MCF 10A (cell line): ENCODE data around the gene RERE. TPM values are rescaled to one million over a fixed set of nuclear protein-coding genes. Genes with fewer than 3 reads are reported as not detected.
A peak's percentile ranks its signal among the peaks of the same experiment; 100 is the strongest.

Experiments used
- BruUV-seq: library from RNA; stranded (reverse); fragments of 400-500 nt; replicated peaks from 2 replicates; lab custom pipeline; 2021; lab: Mats Ljungman, UMichigan
- CTCF ChIA-PET: fragments of 300-600 bp; sonication (Branson Sonifier 250); formaldehyde crosslinking; extraction: SDS; loops from one replicate; lab custom pipeline; 2021; ENCODE audit warnings: antibody characterized with exemption, inconsistent platforms; lab: Yijun Ruan, JAX
- POLR2A ChIA-PET: fragments of 300-600, 350-650 bp; sonication (Branson Sonifier 250); formaldehyde crosslinking; extraction: SDS; loops from one replicate; lab custom pipeline; 2020; ENCODE audit warnings: antibody characterized with exemption, inconsistent platforms; lab: Yijun Ruan, JAX
- DNase-seq: peaks from one replicate; pipeline ENCODE4 v3.0.0-alpha.2; 2018; ENCODE audit not compliant: unreplicated experiment
- H3K27ac Mint-ChIP-seq: one replicate; pipeline ENCODE4 v1.8.0; 2022; ENCODE audit warnings: mild to moderate bottlenecking, low read depth, mixed read lengths; ENCODE audit not compliant: unreplicated experiment
- H3K27me3 Mint-ChIP-seq: one replicate; pipeline ENCODE4 v1.8.0; 2022; ENCODE audit warnings: mixed read lengths; ENCODE audit not compliant: insufficient read depth, unreplicated experiment
- H3K36me3 Mint-ChIP-seq: one replicate; pipeline ENCODE4 v1.8.0; 2022; ENCODE audit warnings: mild to moderate bottlenecking, moderate library complexity, mixed read lengths; ENCODE audit not compliant: insufficient read depth, unreplicated experiment
- H3K4me1 Mint-ChIP-seq: one replicate; pipeline ENCODE4 v1.8.0; 2022; ENCODE audit warnings: mixed read lengths; ENCODE audit not compliant: insufficient read depth, unreplicated experiment
- H3K4me3 Mint-ChIP-seq: one replicate; pipeline ENCODE4 v1.8.0; 2022; ENCODE audit warnings: mild to moderate bottlenecking, moderate library complexity, mixed read lengths; ENCODE audit not compliant: unreplicated experiment
- H3K9me3 Mint-ChIP-seq: one replicate; pipeline ENCODE4 v1.8.0; 2022; ENCODE audit warnings: mixed read lengths; ENCODE audit not compliant: unreplicated experiment
- intact Hi-C: fragments of 100-400 bp; cut with micrococcal nuclease; formaldehyde crosslinking; loops from 2 replicates; pipeline ENCODE4 v1.14.1; 2022
- total RNA-seq: library from RNA; stranded (reverse); gene quantifications from 2 replicates; pipeline ENCODE4 v1.2.3, GENCODE V29; 2022
- TF ChIP-seq, protein P1 (sequence below): fragments of 200-600 bp; IDR thresholded peaks from one replicate; pipeline ENCODE4 v1.8.0; 2022; ENCODE audit warnings: antibody characterized with exemption, mild to moderate bottlenecking; ENCODE audit not compliant: unreplicated experiment

The RERE gene
- total RNA-seq, 1 experiment from 2014 or later = 48.4 TPM

DNA sequence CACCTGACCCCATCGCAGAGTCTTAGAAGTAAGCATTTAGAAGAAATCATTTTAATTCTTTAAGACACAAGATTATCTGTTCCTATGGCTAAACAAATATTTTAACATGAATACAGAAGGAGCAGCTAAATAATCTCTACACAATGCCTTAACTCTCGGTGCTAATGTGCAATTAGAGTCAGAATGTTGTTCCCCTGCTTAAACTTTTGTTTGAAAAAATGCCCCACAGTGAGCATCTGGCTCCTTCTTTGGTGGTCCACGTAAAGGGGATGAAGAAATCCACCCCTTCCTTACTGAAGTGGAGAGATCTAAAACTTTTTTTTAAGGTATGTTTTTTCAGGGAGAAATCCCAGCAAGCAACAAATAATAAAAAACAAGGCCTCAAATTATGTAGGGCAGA lies 444.3 kb downstream of the RERE start:
- intact Hi-C loops = no loop called here
- no peak for DNase-seq
- TF ChIP-seq, protein P1, sequence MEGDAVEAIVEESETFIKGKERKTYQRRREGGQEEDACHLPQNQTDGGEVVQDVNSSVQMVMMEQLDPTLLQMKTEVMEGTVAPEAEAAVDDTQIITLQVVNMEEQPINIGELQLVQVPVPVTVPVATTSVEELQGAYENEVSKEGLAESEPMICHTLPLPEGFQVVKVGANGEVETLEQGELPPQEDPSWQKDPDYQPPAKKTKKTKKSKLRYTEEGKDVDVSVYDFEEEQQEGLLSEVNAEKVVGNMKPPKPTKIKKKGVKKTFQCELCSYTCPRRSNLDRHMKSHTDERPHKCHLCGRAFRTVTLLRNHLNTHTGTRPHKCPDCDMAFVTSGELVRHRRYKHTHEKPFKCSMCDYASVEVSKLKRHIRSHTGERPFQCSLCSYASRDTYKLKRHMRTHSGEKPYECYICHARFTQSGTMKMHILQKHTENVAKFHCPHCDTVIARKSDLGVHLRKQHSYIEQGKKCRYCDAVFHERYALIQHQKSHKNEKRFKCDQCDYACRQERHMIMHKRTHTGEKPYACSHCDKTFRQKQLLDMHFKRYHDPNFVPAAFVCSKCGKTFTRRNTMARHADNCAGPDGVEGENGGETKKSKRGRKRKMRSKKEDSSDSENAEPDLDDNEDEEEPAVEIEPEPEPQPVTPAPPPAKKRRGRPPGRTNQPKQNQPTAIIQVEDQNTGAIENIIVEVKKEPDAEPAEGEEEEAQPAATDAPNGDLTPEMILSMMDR = no peak
- Mint-ChIP-seq H3K4me1 (peaks cover 17% of the 10 kb centered on the region), H3K4me3 (no peak overlapping the region), H3K9me3 (no peaks in the 10 kb centered on the region), H3K27ac (peak overlapping the region; percentile 65), H3K27me3 (no peaks in the 10 kb centered on the region), H3K36me3 (peaks cover 12% of the 10 kb centered on the region)
- ChIA-PET CTCF (interaction anchor here (0.5 to 1.4 kb wide), 5 partner anchors 14 to 704 kb away, joined by 3 to 4 read pairs (median 3); no protein-coding TSS in a partner anchor), POLR2A (interaction anchor here (0.7 kb wide), 2 partner anchors 9 to 99 kb away, joined by 3 read pairs; no protein-coding TSS in a partner anchor)
- no TSS peak for BruUV-seq

DNA sequence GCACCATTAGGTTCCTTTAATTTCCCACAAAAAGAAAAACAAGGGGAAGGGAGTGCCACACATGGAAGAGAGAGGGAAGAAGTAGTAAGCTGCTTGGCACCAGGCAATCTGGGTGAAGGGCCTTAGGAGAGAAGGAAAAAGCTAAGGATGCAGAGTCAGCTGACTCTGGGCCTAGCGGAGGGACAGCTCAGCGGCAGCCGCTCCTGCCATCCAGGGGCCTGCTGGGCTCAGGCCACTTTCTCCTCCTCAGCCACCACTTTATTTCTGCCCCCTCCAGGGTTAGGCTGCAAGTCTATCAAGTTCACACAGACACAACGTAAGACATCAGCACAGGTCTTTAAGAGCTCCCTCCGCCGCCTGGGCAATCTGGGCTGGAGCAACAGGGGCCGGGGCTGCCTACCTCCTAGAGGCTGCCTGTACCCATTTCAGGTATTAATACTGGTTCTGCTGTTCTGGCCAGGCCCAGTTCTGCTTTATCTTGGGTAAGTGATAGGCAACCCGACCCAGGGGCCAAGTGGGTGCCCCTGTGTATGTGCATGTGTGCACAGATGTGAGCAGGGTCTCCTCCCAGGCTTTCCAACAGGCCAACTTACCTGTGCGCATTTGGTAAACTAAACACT lies 446.0 kb downstream of the RERE start:
- intact Hi-C loops = no loop called here
- H3K27ac Mint-ChIP-seq = no peak overlapping the region
- H3K27me3 Mint-ChIP-seq = no peaks in the 10 kb centered on the region
- TF ChIP-seq, protein P1 = no peak
- peaks cover 17% of the 10 kb centered on the region for H3K4me1 Mint-ChIP-seq
- H3K9me3 Mint-ChIP-seq = no peaks in the 10 kb centered on the region
- POLR2A ChIA-PET = interaction anchor here (0.6 kb wide), 1 partner anchor 1004 kb away, joined by 3 read pairs; no protein-coding TSS in a partner anchor
- DNase-seq = no peak
- CTCF ChIA-PET = no interaction called here
- no peak overlapping the region for H3K4me3 Mint-ChIP-seq
- H3K36me3 Mint-ChIP-seq = peaks cover 13% of the 10 kb centered on the region
- BruUV-seq = no TSS peak

DNA sequence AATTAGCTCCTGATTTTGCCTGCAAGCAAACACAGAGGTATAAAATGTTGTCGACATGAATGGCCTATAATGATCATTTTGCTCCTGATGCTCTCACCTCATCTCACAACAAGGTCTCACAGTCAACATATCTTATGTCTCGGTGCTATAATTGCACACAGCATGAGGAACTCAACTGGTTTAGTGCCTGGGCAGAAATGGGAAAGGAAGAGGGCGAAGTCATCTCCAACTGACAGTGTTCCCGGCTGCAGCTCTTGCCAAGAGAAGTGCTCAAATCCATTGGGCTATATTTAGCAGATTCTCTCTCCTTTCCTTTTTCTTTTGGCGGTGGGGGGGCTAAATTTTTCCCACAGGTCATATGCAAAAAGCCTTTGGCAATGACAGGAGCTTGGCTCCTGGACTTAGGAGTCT lies 446.5 kb downstream of the RERE start:
- ChIA-PET CTCF (interaction anchor here (0.7 kb wide), 1 partner anchor 12 kb away, joined by 3 read pairs; no protein-coding TSS in a partner anchor), POLR2A (interaction anchor here (0.6 kb wide), 1 partner anchor 1004 kb away, joined by 3 read pairs; no protein-coding TSS in a partner anchor)
- peaks cover 15% of the 10 kb centered on the region for H3K36me3 Mint-ChIP-seq
- TF ChIP-seq, protein P1 = no peak
- no peaks in the 10 kb centered on the region for H3K27me3 Mint-ChIP-seq
- H3K9me3 Mint-ChIP-seq = no peaks in the 10 kb centered on the region
- peaks cover 17% of the 10 kb centered on the region for H3K4me1 Mint-ChIP-seq
- H3K27ac Mint-ChIP-seq = no peak overlapping the region
- DNase-seq = no peak
- intact Hi-C loops = no loop called here
- no TSS peak for BruUV-seq
- H3K4me3 Mint-ChIP-seq = no peak overlapping the region

DNA sequence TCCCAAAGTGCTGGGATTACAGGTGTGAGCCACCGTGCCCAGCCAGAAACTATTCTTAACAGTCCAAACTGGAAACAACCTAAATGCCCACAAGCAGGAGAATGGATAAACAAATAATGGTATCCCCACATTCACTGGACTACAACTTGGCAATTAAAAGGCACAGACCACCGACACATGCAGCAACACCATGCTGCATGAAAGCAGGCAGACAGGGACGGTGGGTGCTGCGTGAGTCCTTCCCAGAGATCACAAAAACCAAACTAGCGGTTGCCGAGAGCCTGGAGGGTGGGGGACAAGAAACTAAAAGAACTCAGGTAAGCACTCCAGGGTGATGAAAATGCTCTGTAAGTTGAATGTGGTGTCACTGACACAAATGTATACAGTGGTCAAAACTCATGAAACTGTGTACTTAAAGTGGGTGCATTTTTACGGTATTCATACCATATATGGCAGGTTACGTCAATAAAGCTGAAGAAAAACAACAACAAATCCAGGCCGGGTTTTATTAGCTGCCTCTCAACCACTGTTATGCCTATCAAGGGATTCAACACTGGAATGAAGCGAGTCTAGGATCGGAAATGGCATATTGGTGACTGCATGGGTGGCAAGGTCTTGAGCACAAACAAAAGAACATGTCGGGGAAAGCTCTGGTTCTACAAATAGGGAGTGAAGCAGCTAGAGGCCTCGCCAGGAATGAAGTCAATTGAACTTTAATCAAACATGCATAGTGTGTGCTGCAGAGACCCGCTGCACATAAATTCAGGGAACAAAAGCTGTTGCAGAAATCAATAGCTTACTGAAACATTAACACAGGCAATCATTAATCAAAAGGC lies 447.2 kb downstream of the RERE start:
- ChIA-PET POLR2A (no interaction called here), CTCF (interaction anchor here (0.7 kb wide), 1 partner anchor 13 kb away, joined by 3 read pairs; no protein-coding TSS in a partner anchor)
- DNase-seq = no peak
- no peak overlapping the region for H3K4me3 Mint-ChIP-seq
- BruUV-seq = no TSS peak
- H3K36me3 Mint-ChIP-seq = peaks cover 21% of the 10 kb centered on the region
- TF ChIP-seq, protein P1 = no peak
- no peaks in the 10 kb centered on the region for H3K27me3 Mint-ChIP-seq
- intact Hi-C loops = no loop called here
- no peak overlapping the region for H3K27ac Mint-ChIP-seq
- no peaks in the 10 kb centered on the region for H3K9me3 Mint-ChIP-seq
- peaks cover 17% of the 10 kb centered on the region for H3K4me1 Mint-ChIP-seq
